SHP77 treated with DMSO at 0.1 percent for 48 hours (cell line): Measurements from ENCODE around the gene ZWILCH.
"Not testable (repeated sequence)": the region's sequence is repeated elsewhere in the genome, so short reads cannot be mapped to it uniquely, and the experiment has no call there.

Experiments used
- DNase-seq: peaks from one replicate; lab custom pipeline; 2025; lab: John Stamatoyannopoulos, UW

ZWILCH gene

DNA sequence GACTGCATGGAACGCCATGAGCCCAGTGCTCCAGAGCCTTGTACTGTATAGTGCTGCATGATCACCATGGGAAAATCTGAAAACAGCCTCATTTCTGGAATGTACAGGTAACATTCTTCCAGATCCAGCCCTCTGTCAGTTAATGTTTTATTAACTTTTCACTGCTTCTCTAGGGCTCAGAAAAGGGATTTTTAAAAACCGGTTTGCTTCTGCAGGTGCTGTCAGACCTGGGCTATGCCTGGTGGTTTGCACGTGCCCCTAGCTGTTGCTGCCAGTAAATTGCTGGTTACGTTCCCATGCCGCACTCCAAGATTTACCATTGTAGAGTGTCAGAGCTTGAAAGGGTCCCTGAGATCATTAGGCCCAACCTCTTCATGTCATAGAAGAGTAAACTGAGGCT is 16.6 kb upstream of the ZWILCH start:
- no peak for DNase-seq

DNA sequence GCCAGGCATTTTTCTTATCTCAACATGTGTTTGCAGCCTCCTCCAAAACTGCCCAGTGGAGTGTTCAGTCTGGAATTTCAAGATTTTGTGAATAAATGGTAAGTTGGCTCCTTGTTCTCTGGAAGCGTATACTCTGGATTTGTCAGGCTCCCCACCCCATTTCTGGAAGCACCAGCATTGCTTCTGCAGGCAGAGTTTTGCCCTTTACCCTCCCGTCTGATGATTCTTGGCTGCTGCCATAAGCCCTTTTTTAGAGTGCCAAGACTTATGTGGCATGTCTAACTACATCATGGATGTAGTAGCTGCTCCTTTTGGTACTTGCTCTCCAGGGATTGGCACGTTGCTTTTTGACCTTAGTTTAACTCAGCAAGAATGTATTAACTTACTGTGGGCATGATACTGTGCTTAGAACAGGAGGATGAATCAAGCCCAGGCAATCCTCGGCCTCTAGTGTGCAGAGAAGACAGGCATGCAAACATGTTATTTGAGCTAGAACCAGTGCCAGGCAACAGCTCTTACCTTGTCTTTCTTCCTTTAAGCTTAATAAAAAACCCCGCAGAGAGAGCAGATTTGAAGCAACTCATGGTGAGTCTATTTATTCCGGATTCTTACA is 15.8 kb upstream of the ZWILCH start:
- no peak for DNase-seq

GRCh38 chr15:66491846-66492245 is 13.3 kb upstream of the ZWILCH start:
- no peak for DNase-seq

DNA sequence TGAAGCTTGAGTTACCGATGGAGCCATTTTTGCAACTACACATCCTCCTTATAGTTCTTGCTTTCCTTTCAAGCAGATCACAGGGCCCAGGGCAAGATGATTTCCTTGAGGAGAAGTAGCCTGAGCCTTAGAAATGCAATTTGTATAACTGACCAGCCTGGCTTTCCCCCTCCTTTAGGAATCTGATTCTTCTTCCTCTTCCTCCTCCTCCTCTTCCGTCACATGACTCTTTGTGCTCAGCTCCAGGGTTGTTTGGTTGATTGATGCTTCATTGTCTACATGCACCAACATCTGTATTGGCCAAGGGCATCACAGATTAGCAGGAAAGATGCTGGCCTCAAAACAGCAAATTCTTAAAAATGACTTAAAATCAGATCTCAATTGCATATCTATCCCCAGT is 10.9 kb upstream of the ZWILCH start:
- no peak for DNase-seq

DNA sequence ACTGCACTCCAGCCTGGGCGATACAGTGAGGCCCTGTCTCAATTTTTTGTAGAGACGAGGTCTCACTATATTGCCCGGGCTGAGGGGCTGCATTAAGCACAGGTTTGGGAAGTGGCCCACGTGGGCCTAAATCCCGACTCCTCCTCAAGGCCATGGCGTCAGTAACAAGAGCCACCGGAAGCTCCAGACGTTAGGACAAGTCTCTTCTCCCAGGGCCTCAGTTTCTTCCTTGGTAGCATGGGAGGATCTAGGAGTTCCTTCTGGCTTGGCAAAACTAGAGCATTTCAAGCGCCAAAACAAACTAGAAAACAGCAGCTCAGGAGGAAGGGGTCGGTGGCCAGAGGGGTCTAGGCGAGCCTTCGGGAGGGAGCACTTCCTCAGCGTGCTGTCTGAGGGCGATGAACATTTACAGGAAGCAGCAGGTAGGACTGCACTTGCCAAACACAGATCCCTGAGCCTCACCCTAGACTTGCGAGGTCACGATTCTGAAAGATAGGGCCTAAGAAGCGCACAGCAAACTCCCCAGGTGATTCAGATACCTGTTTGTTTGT is 8.1 kb upstream of the ZWILCH start:
- no peak for DNase-seq

- DNase-seq = peak; percentile 87
Measured at GRCh38 chr15:66497502-66498455, 7.3 kb upstream of the ZWILCH start, which contains the start of gene SNAPC5. TSS of gene SNAPC5 (minus strand) at chr15:66497762. CDS start at chr15:66497731, 31 bp downstream.

GRCh38 chr15:66498501-66499386 is 6.4 kb upstream of the ZWILCH start:
- DNase-seq = no peak

GRCh38 chr15:66500346-66500745 is 4.8 kb upstream of the ZWILCH start:
- DNase-seq = not testable (repeated sequence)

GRCh38 chr15:66502491-66502890 is 2.6 kb upstream of the ZWILCH start:
- DNase-seq = no peak

- not testable (repeated sequence) for DNase-seq
Measured at GRCh38 chr15:66503041-66503648, 2.0 kb upstream of the ZWILCH start.

- DNase-seq = no peak
Measured at GRCh38 chr15:66503780-66504562, 1.2 kb upstream of the ZWILCH start.

DNA sequence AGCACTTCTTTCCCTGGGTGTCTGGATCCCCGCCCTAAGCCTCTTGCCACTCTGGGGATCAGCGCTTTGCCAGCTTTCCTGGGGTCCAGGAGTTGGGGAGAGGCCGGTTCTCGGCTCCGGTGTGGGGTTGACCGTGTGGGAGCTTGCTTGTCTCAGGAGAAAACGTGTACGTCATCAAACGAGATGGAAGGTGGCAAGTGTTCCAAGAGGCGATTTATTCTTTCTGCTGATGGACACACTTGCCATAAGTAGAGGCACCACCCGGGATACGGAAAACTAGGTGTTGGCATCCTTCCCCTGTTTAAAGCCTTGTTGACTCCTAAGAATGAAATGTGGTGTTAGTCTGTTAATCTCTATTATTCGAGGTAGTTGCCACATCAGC is 295 bp downstream of the ZWILCH start:
- peak; percentile 31 for DNase-seq

GRCh38 chr15:66505818-66506217 is 692 bp downstream of the ZWILCH start:
- DNase-seq = no peak

GRCh38 chr15:66508293-66508883 is 3.3 kb downstream of the ZWILCH start:
- no peak for DNase-seq

DNA sequence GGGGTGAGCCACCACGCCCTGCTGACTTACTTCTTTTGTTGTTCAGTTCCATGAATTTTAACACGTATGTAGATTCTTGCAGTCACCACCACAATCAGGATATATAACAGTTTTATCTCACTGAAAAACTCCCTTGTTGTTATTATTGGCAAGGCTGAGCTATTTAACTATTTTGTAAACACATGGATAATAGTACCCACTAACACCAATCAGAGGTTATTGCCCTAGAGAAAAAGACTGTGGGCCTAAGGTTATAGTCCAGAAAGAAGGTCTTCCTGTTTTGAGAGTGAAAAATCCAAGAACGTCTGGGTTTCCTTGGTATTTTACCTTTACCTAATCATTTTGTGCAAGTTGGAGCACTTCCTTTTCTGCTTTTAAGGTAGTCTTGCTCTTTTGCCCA is 9.5 kb downstream of the ZWILCH start:
- DNase-seq = no peak

DNA sequence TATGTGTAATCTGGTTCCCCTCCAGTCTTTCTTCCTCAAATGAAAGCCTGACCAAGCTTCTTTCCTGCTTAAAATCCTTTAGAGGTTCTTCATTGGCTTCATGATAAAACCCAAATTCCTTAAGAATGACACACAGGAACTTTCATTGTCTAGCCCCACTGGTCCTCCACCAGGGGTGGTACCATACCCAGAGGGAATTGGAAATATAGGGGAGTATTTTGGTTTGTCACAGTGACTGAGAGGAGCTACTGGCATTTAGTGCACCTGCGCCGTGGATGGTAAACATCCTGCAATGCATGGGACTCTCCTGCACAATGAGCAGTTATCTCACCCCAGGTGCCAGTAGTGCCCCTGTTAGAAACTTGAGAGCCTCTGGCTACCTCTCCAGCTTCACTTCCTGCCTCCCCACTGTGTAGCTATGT is 10.8 kb downstream of the ZWILCH start:
- DNase-seq = no peak

- no peak for DNase-seq
Measured at GRCh38 chr15:66523926-66524325, 18.8 kb downstream of the ZWILCH start.

GRCh38 chr15:66524838-66525237 is 19.7 kb downstream of the ZWILCH start:
- no peak for DNase-seq

GRCh38 chr15:66535056-66535455 is 29.9 kb downstream of the ZWILCH start:
- DNase-seq = no peak

DNA sequence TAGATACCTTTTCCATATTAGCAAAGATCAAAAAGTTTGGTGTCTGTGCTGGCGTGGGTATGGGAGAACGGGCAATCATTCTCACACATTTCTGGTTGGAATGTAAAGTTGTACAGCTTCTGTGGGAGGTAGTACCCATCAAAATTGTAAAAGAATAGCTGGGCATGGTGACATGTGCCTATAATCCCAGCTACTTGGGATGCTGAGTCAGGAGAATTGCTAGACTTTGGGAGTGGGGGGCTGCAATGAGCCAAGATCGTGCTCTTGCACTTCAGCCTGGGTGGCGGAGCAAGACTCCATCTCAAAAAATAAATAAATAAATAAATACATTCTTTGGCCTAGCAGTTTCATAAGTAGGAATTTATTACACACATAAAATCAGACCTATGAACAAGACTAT is 37.8 kb downstream of the ZWILCH start:
- DNase-seq = no peak
